ENCODE results near the gene IREB2.
A peak's percentile ranks its signal among the peaks of the same experiment; 100 is the strongest.

The IREB2 gene

GRCh38 chr15:78406016-78406585, 31.9 kb upstream of the IREB2 start:
- TF ChIP-seq CTCF (IDR thresholded peaks at IDR 0.05; ENCODE audit: low read length, missing control alignments): no peak
- DNase-seq (ENCODE audit: low read depth): peak; percentile 20
- no peak overlapping the region for H3K4me3 ChIP-seq (replicated peaks; ENCODE audit: low read depth, low read length)

GRCh38 chr15:78407608-78408354, 30.2 kb upstream of the IREB2 start:
- H3K4me3 ChIP-seq (replicated peaks; ENCODE audit: low read depth, low read length): no peak overlapping the region
- DNase-seq (ENCODE audit: low read depth): no peak
- no peak for TF ChIP-seq CTCF (IDR thresholded peaks at IDR 0.05; ENCODE audit: low read length, missing control alignments)

- no peak overlapping the region for H3K4me3 ChIP-seq (replicated peaks; ENCODE audit: low read depth, low read length)
- no peak for TF ChIP-seq CTCF (IDR thresholded peaks at IDR 0.05; ENCODE audit: low read length, missing control alignments)
- DNase-seq (ENCODE audit: low read depth): no peak
These were observed 29.7 kb upstream of the IREB2 start for GRCh38 chr15:78408355-78408640.

GRCh38 chr15:78408961-78409360, 29.1 kb upstream of the IREB2 start:
- no peak for TF ChIP-seq CTCF (IDR thresholded peaks at IDR 0.05; ENCODE audit: low read length, missing control alignments)
- no peak for DNase-seq (ENCODE audit: low read depth)
- no peak overlapping the region for H3K4me3 ChIP-seq (replicated peaks; ENCODE audit: low read depth, low read length)

GRCh38 chr15:78411061-78411460, 27.0 kb upstream of the IREB2 start:
- no peak overlapping the region for H3K4me3 ChIP-seq (replicated peaks; ENCODE audit: low read depth, low read length)
- no peak for TF ChIP-seq CTCF (IDR thresholded peaks at IDR 0.05; ENCODE audit: low read length, missing control alignments)

GRCh38 chr15:78414621-78415250, 23.3 kb upstream of the IREB2 start:
- H3K4me3 ChIP-seq (replicated peaks; ENCODE audit: low read depth, low read length): no peak overlapping the region
- TF ChIP-seq CTCF (IDR thresholded peaks at IDR 0.05; ENCODE audit: low read length, missing control alignments): no peak
- no peak for DNase-seq (ENCODE audit: low read depth)

More at GRCh38 chr15:78411061-78411460, 27.0 kb upstream of the IREB2 start:
- DNase-seq (ENCODE audit: low read depth): no peak

Measured in fibroblast of pulmonary artery (primary cell).